LHCN-M2 (cell line): ENCODE measurements around the gene PCDHA9. TPM values are rescaled to one million over a fixed set of nuclear protein-coding genes. Genes with fewer than 3 reads are reported as not detected.
"Not testable (repeated sequence)": the region's sequence is repeated elsewhere in the genome, so short reads cannot be mapped to it uniquely, and the experiment has no call there.

Experiments used
- DNase-seq: peaks from one replicate; pipeline ENCODE4 v3.0.0-alpha.2; 2012; ENCODE audit warnings: low read depth
- total RNA-seq: library from RNA; depleted of rRNA; stranded (reverse); fragments of >200 nt; gene quantifications from 2 replicates; pipeline ENCODE4 v1.2.3, GENCODE V29; 2014

The PCDHA9 gene
- total RNA-seq, 1 experiment from 2014 or later: 0.06 TPM

DNA sequence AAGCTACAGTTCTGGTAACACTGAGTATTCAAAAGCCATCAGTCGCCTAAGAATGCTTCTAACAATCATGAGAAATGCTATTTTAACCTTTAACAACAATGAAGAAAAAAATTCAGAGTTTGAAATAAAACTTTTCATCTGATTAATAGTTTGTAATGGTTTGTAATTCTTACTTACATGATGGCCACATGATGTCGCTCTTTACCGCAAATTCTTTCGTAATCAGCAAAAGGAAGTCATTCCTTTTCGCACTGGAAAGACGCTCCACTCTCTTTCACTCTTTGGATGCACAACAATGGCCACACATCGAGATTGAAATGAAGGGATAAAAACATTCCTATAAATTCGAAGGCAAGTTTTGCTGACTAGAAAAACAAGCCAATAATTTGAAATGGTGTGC is 14.2 kb upstream of the PCDHA9 start, which contains the start of gene PCDHA7:
Gene PCDHA7 (plus strand): TSS at position 277 of the 400 bp plus-strand sequence. CDS start 115 bp downstream, at position 392.
- DNase-seq: peak; percentile 21

DNA sequence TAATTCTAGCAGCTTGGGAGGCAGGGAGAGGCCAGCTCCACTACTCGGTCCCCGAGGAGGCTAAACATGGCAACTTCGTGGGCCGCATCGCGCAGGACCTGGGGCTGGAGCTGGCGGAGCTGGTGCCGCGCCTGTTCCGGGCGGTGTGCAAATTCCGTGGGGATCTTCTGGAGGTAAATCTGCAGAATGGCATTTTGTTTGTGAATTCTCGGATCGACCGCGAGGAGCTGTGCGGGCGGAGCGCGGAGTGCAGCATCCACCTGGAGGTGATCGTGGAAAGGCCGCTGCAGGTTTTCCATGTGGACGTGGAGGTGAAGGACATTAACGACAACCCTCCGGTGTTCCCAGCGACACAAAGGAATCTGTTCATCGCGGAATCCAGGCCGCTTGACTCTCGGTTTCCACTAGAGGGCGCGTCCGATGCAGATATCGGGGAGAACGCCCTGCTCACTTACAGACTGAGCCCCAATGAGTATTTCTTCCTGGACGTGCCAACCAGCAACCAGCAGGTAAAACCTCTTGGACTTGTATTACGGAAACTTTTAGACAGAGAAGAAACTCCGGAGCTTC is 13.7 kb upstream of the PCDHA9 start:
- not testable (repeated sequence) for DNase-seq

DNA sequence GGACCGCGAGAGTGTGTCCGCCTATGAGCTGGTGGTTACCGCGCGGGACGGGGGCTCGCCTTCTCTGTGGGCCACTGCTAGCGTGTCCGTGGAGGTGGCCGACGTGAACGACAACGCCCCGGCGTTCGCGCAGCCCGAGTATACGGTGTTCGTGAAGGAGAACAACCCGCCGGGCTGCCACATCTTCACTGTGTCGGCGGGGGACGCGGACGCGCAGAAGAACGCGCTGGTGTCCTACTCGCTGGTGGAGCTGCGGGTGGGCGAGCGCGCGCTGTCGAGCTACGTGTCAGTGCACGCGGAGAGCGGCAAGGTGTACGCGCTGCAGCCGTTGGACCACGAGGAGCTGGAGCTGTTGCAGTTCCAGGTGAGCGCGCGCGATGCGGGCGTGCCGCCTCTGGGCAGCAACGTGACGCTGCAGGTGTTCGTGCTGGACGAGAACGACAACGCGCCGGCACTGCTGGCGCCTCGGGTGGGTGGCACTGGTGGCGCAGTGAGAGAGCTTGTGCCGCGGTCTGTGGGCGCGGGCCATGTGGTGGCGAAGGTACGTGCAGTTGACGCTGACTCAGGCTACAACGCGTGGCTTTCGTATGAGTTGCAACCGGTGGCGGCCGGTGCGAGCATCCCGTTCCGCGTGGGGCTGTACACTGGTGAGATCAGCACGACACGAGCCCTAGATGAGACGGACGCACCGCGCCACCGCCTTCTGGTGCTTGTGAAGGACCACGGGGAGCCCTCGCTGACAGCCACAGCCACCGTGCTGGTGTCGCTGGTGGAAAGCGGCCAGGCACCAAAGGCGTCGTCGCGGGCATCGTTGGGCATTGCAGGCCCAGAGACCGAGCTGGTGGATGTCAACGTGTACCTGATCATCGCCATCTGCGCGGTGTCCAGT is 12.3 kb upstream of the PCDHA9 start:
- no peak for DNase-seq

DNA sequence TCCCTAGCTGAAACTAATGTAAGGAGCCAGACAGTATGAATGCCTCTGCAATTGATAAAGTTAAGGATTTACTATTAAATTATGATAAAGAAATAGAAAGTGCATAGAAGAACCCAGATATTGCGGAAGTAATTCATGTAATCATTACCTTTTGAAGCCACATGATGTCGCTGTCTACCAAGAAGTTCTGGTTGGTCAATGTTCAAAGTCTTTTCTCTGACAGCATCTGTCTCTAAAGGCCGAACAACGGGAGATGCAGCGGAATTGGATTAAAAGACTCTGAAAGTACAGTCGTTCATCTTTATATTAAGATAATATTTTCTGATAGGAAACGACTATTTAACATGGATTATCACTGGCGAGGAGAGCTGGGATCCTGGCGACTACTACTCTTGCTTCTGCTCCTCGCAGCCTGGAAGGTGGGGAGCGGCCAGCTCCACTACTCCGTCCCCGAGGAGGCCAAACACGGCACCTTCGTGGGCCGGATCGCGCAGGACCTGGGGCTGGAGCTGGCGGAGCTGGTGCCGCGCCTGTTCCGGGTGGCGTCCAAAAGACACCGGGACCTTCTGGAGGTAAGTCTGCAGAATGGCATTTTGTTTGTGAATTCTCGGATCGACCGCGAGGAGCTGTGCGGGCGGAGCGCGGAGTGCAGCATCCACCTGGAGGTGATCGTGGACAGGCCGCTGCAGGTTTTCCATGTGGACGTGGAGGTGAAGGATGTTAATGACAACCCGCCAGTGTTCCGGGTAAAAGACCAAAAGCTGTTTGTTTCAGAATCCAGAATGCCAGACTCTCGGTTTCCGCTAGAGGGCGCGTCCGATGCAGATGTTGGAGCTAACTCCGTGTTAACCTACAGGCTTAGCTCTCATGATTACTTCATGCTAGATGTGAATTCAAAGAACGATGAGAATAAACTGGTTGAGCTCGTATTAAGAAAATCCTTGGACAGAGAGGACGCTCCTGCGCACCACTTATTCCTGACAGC is 6.9 kb upstream of the PCDHA9 start, which contains the start of gene PCDHA8:
Gene PCDHA8 (plus strand): TSS at position 210 of the 985 bp plus-strand sequence. CDS start 135 bp downstream, at position 345.
- DNase-seq: no peak

DNA sequence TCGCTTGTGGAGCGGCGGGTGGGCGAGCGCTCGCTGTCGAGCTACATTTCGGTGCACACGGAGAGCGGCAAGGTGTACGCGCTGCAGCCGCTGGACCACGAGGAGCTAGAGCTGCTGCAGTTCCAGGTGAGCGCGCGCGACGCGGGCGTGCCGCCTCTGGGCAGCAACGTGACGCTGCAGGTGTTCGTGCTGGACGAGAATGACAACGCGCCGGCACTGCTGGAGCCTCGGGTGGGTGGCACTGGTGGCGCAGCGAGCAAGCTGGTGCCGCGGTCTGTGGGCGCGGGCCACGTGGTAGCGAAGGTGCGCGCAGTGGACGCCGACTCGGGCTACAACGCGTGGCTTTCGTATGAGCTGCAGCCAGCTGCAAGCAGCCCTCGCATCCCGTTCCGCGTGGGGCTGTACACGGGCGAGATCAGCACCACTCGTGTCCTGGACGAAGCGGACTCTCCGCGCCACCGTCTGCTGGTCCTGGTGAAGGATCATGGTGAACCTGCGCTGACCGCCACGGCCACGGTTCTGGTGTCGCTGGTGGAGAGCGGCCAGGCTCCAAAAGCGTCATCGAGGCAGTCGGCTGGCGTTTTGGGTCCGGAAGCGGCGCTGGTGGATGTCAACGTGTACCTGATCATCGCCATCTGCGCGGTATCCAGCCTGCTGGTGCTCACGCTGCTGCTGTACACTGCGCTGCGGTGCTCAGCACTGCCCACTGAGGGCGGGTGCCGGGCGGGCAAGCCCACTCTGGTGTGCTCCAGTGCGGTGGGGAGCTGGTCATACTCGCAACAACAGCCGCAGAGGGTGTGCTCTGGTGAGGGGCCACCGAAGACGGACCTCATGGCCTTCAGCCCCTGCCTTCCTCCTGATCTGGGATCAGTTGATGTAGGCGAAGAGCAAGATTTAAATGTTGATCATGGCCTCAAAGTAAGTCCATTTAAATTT is 5.1 kb upstream of the PCDHA9 start:
- no peak for DNase-seq

DNA sequence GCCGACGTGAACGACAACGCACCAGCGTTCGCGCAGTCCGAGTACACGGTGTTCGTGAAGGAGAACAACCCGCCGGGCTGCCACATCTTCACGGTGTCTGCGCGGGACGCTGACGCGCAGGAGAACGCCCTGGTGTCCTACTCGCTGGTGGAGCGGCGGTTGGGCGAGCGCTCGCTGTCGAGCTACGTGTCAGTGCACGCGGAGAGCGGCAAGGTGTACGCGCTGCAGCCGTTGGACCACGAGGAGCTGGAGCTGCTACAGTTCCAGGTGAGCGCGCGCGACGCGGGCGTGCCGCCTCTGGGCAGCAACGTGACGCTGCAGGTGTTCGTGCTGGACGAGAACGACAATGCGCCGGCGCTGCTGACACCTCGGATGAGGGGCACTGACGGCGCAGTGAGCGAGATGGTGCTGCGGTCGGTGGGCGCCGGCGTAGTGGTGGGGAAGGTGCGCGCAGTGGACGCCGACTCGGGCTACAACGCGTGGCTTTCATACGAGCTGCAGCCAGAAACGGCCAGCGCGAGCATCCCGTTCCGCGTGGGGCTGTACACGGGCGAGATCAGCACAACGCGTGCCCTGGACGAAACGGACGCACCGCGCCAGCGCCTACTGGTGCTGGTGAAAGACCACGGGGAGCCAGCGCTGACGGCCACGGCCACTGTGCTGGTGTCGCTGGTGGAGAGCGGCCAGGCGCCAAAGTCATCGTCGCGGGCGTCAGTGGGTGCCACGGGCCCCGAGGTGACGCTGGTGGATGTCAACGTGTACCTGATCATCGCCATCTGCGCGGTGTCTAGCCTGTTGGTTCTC is 1.9 kb downstream of the PCDHA9 start:
- DNase-seq: not testable (repeated sequence)

DNA sequence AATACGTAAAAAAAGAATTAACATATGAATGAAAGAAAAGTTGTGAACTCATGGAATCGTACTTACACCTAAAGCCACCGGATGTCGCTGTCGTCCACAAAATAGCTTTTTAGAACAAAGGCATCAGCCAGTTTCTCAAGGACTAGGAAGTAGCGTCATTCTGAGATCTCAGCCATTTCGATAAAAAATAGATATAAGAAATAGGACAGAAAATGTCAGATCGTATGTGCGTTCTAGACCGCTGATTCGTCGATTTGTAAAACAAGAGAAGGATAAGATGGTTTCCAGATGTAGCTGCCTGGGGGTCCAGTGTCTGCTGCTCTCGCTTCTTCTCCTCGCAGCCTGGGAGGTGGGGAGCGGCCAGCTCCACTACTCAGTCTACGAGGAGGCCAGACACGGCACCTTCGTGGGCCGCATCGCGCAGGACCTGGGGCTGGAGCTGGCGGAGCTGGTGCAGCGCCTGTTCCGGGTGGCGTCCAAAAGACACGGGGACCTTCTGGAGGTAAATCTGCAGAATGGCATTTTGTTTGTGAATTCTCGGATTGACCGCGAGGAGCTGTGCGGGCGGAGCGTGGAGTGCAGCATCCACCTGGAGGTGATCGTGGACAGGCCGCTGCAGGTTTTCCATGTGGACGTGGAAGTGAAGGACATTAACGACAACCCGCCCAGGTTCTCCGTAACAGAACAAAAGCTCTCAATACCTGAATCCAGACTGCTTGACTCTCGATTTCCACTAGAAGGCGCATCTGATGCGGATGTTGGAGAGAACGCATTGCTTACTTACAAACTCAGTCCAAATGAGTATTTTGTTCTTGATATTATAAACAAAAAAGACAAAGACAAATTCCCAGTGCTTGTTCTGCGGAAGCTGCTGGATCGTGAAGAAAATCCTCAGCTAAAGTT is 7.8 kb downstream of the PCDHA9 start, which contains the start of gene PCDHA10:
Gene PCDHA10 (plus strand): TSS at position 126 of the 903 bp plus-strand sequence. CDS start 152 bp downstream, at position 278.
- peak; percentile 11 for DNase-seq

DNA sequence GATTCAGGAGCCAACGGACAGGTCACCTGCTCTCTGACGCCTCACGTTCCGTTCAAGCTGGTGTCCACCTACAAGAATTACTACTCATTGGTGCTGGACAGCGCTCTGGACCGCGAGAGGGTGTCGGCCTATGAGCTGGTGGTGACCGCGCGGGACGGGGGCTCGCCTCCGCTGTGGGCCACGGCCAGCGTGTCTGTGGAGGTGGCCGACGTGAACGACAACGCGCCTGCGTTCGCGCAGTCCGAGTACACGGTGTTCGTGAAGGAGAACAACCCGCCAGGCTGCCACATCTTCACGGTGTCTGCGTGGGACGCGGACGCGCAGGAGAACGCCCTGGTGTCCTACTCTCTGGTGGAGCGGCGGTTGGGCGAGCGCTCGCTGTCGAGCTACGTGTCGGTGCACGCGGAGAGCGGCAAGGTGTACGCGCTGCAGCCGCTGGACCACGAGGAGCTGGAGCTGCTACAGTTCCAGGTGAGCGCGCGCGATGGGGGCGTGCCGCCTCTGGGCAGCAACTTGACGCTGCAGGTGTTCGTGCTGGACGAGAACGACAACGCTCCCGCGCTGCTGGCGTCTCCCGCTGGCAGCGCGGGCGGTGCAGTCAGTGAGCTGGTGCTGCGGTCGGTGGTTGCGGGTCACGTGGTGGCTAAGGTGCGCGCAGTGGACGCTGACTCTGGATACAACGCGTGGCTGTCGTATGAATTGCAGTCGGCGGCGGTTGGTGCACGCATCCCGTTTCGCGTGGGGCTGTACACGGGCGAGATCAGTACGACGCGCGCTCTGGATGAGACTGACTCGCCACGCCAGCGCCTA is 9.2 kb downstream of the PCDHA9 start:
- no peak for DNase-seq

DNA sequence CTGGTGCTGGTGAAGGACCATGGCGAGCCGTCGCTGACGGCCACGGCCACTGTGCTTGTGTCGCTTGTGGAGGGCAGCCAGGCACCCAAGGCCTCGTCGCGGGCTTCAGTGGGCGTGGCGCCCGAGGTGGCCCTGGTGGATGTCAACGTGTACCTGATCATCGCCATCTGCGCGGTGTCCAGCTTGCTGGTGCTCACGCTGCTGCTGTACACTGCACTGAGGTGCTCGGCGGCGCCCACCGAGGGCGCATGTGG is 9.7 kb downstream of the PCDHA9 start:
- no peak for DNase-seq

DNA sequence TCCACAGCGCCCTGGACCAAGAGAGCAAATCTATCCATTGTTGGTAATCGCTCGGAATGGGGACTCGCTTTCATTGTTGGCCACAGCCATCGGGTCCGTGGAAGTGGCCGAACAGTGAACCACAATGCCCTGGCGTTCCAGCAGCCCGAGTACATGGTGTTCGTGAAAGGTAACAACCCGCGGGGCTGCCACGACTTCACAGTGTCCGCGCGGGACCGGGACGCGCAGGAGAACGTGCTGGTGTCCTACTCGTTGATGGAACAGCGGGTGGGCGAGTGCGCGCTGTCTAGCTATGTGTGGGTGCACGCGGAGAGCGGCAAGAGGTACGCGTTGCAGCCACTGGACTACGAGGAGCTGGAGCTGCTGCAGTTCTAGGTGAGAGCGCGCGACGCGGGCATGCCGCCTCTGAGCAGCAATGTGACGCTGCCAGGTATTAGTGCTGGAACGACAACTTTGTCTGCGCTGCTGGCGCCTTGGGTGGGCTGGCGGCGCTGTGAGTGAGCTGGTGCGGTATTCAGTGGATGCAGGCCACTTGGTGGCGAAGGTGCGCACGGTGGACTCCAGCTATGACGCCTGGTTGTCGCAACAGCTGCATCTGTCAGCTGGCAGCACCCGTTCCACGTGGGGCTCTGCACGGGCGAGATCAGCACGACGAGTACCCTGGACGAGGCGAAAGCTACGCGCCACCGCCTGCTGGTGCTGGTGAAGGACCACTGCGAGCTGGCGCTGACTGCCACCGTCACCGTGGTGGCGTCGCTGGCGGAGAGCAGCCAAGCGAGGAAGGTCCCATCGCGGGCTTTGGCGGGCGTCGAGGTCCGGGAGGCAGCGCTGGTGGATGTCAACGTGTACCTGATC is 14.5 kb downstream of the PCDHA9 start:
- no peak for DNase-seq

DNA sequence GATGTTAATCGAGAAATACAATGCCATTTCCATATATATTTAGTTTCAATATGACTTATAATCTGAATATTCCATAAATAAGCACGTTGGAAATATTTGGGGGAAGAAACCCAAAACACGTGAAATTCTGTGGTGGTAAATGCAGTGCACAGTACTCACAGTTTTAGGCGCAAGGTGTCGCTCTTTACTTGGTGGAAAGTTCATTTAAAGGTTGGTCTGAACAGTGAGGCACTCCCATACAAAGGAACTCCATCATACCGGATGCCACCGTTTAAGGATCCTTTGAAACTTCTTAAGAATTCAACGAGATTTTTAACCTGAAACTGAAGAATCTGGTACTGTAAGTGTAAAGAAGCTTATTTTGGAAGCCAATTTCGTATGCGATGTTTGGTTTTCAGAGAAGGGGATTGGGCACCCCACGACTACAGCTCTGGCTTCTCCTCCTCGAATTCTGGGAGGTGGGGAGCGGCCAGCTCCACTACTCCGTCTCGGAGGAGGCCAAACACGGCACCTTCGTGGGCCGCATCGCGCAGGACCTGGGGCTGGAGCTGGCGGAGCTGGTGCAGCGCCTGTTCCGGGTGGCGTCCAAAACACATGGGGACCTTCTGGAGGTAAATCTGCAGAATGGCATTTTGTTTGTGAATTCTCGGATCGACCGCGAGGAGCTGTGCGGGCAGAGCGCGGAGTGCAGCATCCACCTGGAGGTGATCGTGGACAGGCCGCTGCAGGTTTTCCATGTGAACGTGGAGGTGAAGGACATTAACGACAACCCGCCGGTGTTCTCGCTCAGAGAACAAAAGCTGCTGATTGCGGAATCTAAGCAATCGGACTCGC is 20.8 kb downstream of the PCDHA9 start, which contains the start of gene PCDHA11:
Gene PCDHA11 (plus strand): TSS at position 237 of the 834 bp plus-strand sequence. CDS start 147 bp downstream, at position 384.
- peak; percentile 2 for DNase-seq

DNA sequence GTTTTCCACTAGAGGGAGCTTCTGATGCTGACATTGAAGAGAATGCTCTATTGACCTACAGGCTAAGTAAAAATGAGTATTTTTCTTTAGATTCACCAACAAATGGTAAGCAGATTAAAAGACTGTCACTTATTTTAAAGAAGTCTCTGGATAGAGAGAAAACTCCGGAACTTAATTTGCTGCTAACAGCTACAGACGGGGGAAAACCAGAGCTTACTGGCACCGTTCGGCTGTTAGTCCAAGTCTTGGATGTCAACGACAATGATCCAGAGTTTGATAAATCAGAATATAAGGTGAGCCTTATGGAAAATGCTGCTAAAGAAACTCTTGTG is 21.3 kb downstream of the PCDHA9 start:
- DNase-seq: no peak

DNA sequence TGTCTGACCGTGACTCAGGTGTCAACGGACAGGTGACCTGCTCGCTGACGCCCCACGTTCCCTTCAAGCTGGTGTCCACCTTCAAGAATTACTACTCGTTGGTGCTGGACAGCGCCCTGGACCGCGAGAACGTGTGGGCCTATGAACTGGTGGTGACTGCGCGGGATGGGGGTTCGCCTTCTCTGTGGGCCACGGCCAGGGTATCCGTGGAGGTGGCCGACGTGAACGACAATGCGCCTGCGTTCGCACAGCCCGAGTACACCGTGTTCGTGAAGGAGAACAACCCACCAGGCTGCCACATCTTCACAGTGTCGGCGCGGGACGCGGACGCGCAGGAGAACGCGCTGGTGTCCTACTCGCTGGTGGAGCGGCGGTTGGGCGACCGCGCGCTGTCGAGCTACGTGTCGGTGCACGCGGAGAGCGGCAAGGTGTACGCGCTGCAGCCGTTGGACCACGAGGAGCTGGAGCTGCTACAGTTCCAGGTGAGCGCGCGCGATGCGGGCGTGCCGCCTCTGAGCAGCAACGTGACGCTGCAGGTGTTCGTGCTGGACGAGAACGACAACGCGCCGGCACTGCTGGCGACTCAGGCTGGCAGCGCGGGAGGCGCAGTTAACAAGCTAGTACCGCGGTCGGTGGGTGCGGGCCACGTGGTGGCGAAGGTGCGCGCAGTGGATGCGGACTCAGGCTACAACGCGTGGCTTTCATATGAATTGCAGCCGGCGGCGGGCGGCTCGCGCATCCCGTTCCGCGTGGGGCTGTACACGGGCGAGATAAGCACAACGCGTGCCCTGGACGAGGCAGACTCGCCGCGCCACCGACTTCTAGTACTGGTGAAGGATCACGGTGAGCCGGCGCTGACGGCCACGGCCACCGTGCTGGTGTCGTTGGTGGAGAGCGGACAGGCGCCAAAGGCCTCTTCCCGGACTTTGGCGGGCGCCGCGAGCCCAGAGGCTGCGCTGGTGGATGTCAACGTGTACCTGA is 22.3 kb downstream of the PCDHA9 start:
- no peak for DNase-seq
